Retinal pigment epithelial cell (primary cell): Measurements from ENCODE around the gene SEPTIN10.

Experiments used
- DNase-seq: peaks from one replicate; pipeline ENCODE4 v3.0.0-alpha.2; 2010; ENCODE audit warnings: low read depth
- H3K4me3 ChIP-seq: 2 replicates; pipeline ENCODE4 v1.5.1; 2011; ENCODE audit warnings: mild to moderate bottlenecking, low read length, control low read depth, moderate library complexity
- CTCF ChIP-seq: conservative IDR thresholded peaks from 2 replicates; pipeline ENCODE4 v1.5.1; 2011; ENCODE audit warnings: low read depth, low read length, control low read depth, inconsistent platforms

The SEPTIN10 gene

GRCh38 chr2:109526442-109526970, 87.3 kb downstream of the SEPTIN10 start:
- DNase-seq: no peak
- TF ChIP-seq CTCF: no peak
- no peak overlapping the region for H3K4me3 ChIP-seq

GRCh38 chr2:109525836-109526235, 87.9 kb downstream of the SEPTIN10 start:
- no peak for TF ChIP-seq CTCF
- DNase-seq: no peak
- no peak overlapping the region for H3K4me3 ChIP-seq

GRCh38 chr2:109523536-109524361, 90.0 kb downstream of the SEPTIN10 start:
- H3K4me3 ChIP-seq: no peak overlapping the region
- DNase-seq: no peak
- no peak for TF ChIP-seq CTCF

GRCh38 chr2:109523121-109523520, 90.6 kb downstream of the SEPTIN10 start:
- H3K4me3 ChIP-seq: no peak overlapping the region
- no peak for DNase-seq
- no peak for TF ChIP-seq CTCF

- TF ChIP-seq CTCF: no peak
- no peak overlapping the region for H3K4me3 ChIP-seq
- no peak for DNase-seq
These were observed 91.7 kb downstream of the SEPTIN10 start for GRCh38 chr2:109522063-109522374.

- no peak for TF ChIP-seq CTCF
- no peak overlapping the region for H3K4me3 ChIP-seq
- DNase-seq: no peak
These were observed 92.3 kb downstream of the SEPTIN10 start for GRCh38 chr2:109521233-109522062.

- H3K4me3 ChIP-seq: no peak overlapping the region
- no peak for TF ChIP-seq CTCF
- no peak for DNase-seq
These were observed 94.3 kb downstream of the SEPTIN10 start for GRCh38 chr2:109519513-109519912.
